Smooth muscle cell (in vitro differentiated cells): Measurements from ENCODE around the gene CACNA1C. TPM values are rescaled to one million over a fixed set of nuclear protein-coding genes. Genes with fewer than 3 reads are reported as not detected.

Source experiments
- DNase-seq: peaks from one replicate; lab custom pipeline; 2025; ENCODE audit not compliant: unreplicated experiment; lab: John Stamatoyannopoulos, UW
- H2AFZ ChIP-seq: fragments of 200-600 bp; sonication (generic); 2 replicates; pipeline ENCODE4 v1.6.0; 2016; ENCODE audit warnings: antibody characterized with exemption, low read depth, mild to moderate bottlenecking
- H3F3A ChIP-seq: fragments of 200-600 bp; sonication (generic); 2 replicates; pipeline ENCODE4 v1.6.0; 2017; ENCODE audit warnings: antibody characterized with exemption, low read depth
- H3K27ac ChIP-seq: fragments of 200-600 bp; sonication (generic); 2 replicates; pipeline ENCODE4 v1.5.1; 2016; ENCODE audit warnings: low read depth, mild to moderate bottlenecking
- H3K27me3 ChIP-seq: fragments of 200-600 bp; sonication (generic); 2 replicates; pipeline ENCODE4 v1.6.1; 2016; ENCODE audit warnings: low read depth, mild to moderate bottlenecking
- H3K36me3 ChIP-seq: fragments of 200-600 bp; sonication (generic); 2 replicates; pipeline ENCODE4 v1.5.1; 2016; ENCODE audit warnings: low read depth
- H3K4me1 ChIP-seq: fragments of 200-600 bp; sonication (generic); 2 replicates; pipeline ENCODE4 v1.5.1; 2016; ENCODE audit warnings: low read depth
- H3K4me2 ChIP-seq: fragments of 200-600 bp; sonication (generic); 2 replicates; pipeline ENCODE4 v1.6.0; 2016; ENCODE audit warnings: mild to moderate bottlenecking
- H3K4me3 ChIP-seq: fragments of 200-600 bp; sonication (generic); 2 replicates; pipeline ENCODE4 v1.5.1; 2016; ENCODE audit warnings: mild to moderate bottlenecking
- H3K79me2 ChIP-seq: fragments of 200-600 bp; sonication (generic); 2 replicates; pipeline ENCODE4 v1.6.0; 2016; ENCODE audit warnings: low read depth, mild to moderate bottlenecking
- H3K9ac ChIP-seq: fragments of 200-600 bp; sonication (generic); 2 replicates; pipeline ENCODE4 v1.6.0; 2016; ENCODE audit warnings: low read depth
- H3K9me3 ChIP-seq: fragments of 200-600 bp; sonication (generic); replicated peaks from 2 replicates; pipeline ENCODE4 v1.5.1; 2016; ENCODE audit warnings: low read depth
- H4K20me1 ChIP-seq: fragments of 200-600 bp; sonication (generic); 2 replicates; pipeline ENCODE4 v1.6.0; 2016; ENCODE audit warnings: low read depth
- whole genome bisulfite sequencing: methylation state at CpG from one replicate; pipeline ENCODE4 v1.1.7; 2016; ENCODE audit warnings: low lambda C conversion rate; 5-methylcytosine and 5-hydroxymethylcytosine counted together
- polyA plus RNA-seq: library from polyadenylated mRNA; unstranded; fragments of >200 nt; fragmentation: Nextera tagmentation; extraction: Ambion mirVana; gene quantifications from 2 replicates; pipeline ENCODE4 v1.2.1, GENCODE V29; 2016
- total RNA-seq: library from RNA; depleted of rRNA; stranded (reverse); fragments of >200 nt; gene quantifications from 2 replicates; pipeline ENCODE4 v1.2.3, GENCODE V29; 2014
- TF ChIP-seq, protein P1 (sequence below): fragments of 200-600 bp; sonication (generic); IDR thresholded peaks from 2 replicates; pipeline ENCODE4 v1.5.1; 2017; ENCODE audit warnings: borderline replicate concordance, mild to moderate bottlenecking, antibody characterized with exemption; ENCODE audit not compliant: insufficient read depth, poor library complexity, severe bottlenecking

The CACNA1C gene
- total and polyA plus RNA-seq, 2 experiments from 2014 or later, result 1.6 to 4.5 TPM

- no peaks in the 10 kb centered on the region for H4K20me1 ChIP-seq
- TF ChIP-seq, protein P1, sequence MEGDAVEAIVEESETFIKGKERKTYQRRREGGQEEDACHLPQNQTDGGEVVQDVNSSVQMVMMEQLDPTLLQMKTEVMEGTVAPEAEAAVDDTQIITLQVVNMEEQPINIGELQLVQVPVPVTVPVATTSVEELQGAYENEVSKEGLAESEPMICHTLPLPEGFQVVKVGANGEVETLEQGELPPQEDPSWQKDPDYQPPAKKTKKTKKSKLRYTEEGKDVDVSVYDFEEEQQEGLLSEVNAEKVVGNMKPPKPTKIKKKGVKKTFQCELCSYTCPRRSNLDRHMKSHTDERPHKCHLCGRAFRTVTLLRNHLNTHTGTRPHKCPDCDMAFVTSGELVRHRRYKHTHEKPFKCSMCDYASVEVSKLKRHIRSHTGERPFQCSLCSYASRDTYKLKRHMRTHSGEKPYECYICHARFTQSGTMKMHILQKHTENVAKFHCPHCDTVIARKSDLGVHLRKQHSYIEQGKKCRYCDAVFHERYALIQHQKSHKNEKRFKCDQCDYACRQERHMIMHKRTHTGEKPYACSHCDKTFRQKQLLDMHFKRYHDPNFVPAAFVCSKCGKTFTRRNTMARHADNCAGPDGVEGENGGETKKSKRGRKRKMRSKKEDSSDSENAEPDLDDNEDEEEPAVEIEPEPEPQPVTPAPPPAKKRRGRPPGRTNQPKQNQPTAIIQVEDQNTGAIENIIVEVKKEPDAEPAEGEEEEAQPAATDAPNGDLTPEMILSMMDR, result no peak
Observed at GRCh38 chr12:2390850-2391390, 338.1 kb downstream of the CACNA1C start.

GRCh38 chr12:2391740-2392331 is 339.0 kb downstream of the CACNA1C start:
- Histone ChIP-seq H3K9me3 (no peaks in the 10 kb centered on the region), H3K4me2 (no peak overlapping the region), H3K4me3 (no peak overlapping the region), H3K27me3 (no peaks in the 10 kb centered on the region), H4K20me1 (no peaks in the 10 kb centered on the region), H2AFZ (no peak overlapping the region), H3K36me3 (no peaks in the 10 kb centered on the region), H3K79me2 (no peaks in the 10 kb centered on the region), H3K27ac (no peak overlapping the region), H3K4me1 (no peaks in the 10 kb centered on the region), H3K9ac (no peak overlapping the region), H3F3A (no peaks in the 10 kb centered on the region)
- 87% methylated on average over 9 of the region's 9 CpGs for WGBS
- DNase-seq, result no peak
- TF ChIP-seq, protein P1, result no peak

More at GRCh38 chr12:2390850-2391390, 338.1 kb downstream of the CACNA1C start:
- Histone ChIP-seq H3K4me3 (no peak overlapping the region), H3K4me2 (no peak overlapping the region), H2AFZ (no peak overlapping the region), H3K9ac (no peak overlapping the region), H3K27me3 (no peaks in the 10 kb centered on the region), H3K4me1 (no peaks in the 10 kb centered on the region), H3K9me3 (no peaks in the 10 kb centered on the region), H3K79me2 (no peaks in the 10 kb centered on the region), H3F3A (no peaks in the 10 kb centered on the region), H3K36me3 (no peaks in the 10 kb centered on the region), H3K27ac (no peak overlapping the region)
- 95% methylated on average over 10 of the region's 10 CpGs for WGBS
- no peak for DNase-seq

- TF ChIP-seq, protein P1, result no peak
- WGBS, result 95% methylated on average over 4 of the region's 4 CpGs
- H2AFZ ChIP-seq, result no peak overlapping the region
Observed at GRCh38 chr12:2393016-2393415, 340.2 kb downstream of the CACNA1C start.

GRCh38 chr12:2393996-2394395 is 341.2 kb downstream of the CACNA1C start:
- Histone ChIP-seq H3K4me3 (no peak overlapping the region), H3K9ac (no peak overlapping the region), H3K4me2 (no peak overlapping the region), H4K20me1 (no peaks in the 10 kb centered on the region), H3K79me2 (no peaks in the 10 kb centered on the region), H3F3A (no peaks in the 10 kb centered on the region), H3K36me3 (no peaks in the 10 kb centered on the region), H3K9me3 (no peaks in the 10 kb centered on the region), H3K4me1 (no peaks in the 10 kb centered on the region), H3K27me3 (no peaks in the 10 kb centered on the region), H2AFZ (no peak overlapping the region), H3K27ac (no peak overlapping the region)
- TF ChIP-seq, protein P1, result no peak
- WGBS, result 65% methylated on average over 6 of the region's 6 CpGs
- DNase-seq, result no peak

More at GRCh38 chr12:2393016-2393415, 340.2 kb downstream of the CACNA1C start:
- Histone ChIP-seq H3K4me1 (no peaks in the 10 kb centered on the region), H3K4me2 (no peak overlapping the region), H3K27me3 (no peaks in the 10 kb centered on the region), H3K9me3 (no peaks in the 10 kb centered on the region), H3F3A (no peaks in the 10 kb centered on the region), H3K9ac (no peak overlapping the region), H3K4me3 (no peak overlapping the region), H4K20me1 (no peaks in the 10 kb centered on the region), H3K27ac (no peak overlapping the region), H3K79me2 (no peaks in the 10 kb centered on the region), H3K36me3 (no peaks in the 10 kb centered on the region)
- DNase-seq, result no peak
